Caco-2 (cell line): ENCODE data around the gene POU2F2. TPM values are rescaled to one million over a fixed set of nuclear protein-coding genes. Genes with fewer than 3 reads are reported as not detected.

ENCODE experiments used
- BruUV-seq: library from RNA; stranded (reverse); fragments of 400-500 nt; replicated peaks from 2 replicates; lab custom pipeline; 2021; lab: Mats Ljungman, UMichigan
- CTCF ChIA-PET: fragments of 300-600 bp; sonication (Branson Sonifier 250); formaldehyde crosslinking; loops from one replicate; lab custom pipeline; 2022; ENCODE audit warnings: antibody characterized with exemption; lab: Charles Lee
- POLR2A ChIA-PET: fragments of 300-600 bp; sonication (Branson Sonifier 250); formaldehyde crosslinking; loops from one replicate; lab custom pipeline; 2022; ENCODE audit warnings: antibody characterized with exemption; lab: Charles Lee
- DNase-seq, 2 experiments: peaks; one replicate each; pipeline versions ENCODE4 v3.0.0 to v3.0.0-alpha.2; 2020 to 2022
- H3K27me3 ChIP-seq: replicated peaks from 2 replicates; pipeline ENCODE4 v1.6.0; 2011; ENCODE audit warnings: low read length; ENCODE audit not compliant: control insufficient read depth, insufficient read depth
- H3K36me3 ChIP-seq: 2 replicates; pipeline ENCODE4 v1.5.1; 2011; ENCODE audit warnings: low read length; ENCODE audit not compliant: control insufficient read depth, insufficient read depth
- H3K4me1 ChIP-seq: fragments of 250-450 bp; sonication (Bioruptor Pico); 2 replicates; pipeline ENCODE4 v1.5.1; 2020; ENCODE audit warnings: mild to moderate bottlenecking
- H3K4me3 ChIP-seq: 2 replicates; pipeline ENCODE4 v1.5.1; 2011; ENCODE audit warnings: low read depth, mild to moderate bottlenecking, control low read depth, low read length
- H3K9me3 ChIP-seq: fragments of 250-450 bp; sonication (Bioruptor Pico); 2 replicates; pipeline ENCODE4 v1.5.1; 2020; ENCODE audit warnings: mild to moderate bottlenecking, moderate library complexity
- H3K27ac Mint-ChIP-seq: one replicate; pipeline ENCODE4 v1.8.0; 2022; ENCODE audit warnings: mixed read lengths; ENCODE audit not compliant: unreplicated experiment
- H3K27me3 Mint-ChIP-seq: one replicate; pipeline ENCODE4 v1.8.0; 2022; ENCODE audit warnings: mixed read lengths; ENCODE audit not compliant: insufficient read depth, unreplicated experiment
- H3K36me3 Mint-ChIP-seq: one replicate; pipeline ENCODE4 v1.8.0; 2022; ENCODE audit warnings: mild to moderate bottlenecking, mixed read lengths; ENCODE audit not compliant: insufficient read depth, unreplicated experiment
- H3K4me1 Mint-ChIP-seq: one replicate; pipeline ENCODE4 v1.8.0; 2022; ENCODE audit warnings: low read depth, mixed read lengths; ENCODE audit not compliant: unreplicated experiment
- H3K4me3 Mint-ChIP-seq: one replicate; pipeline ENCODE4 v1.8.0; 2022; ENCODE audit warnings: mild to moderate bottlenecking, moderate library complexity, mixed read lengths; ENCODE audit not compliant: unreplicated experiment
- H3K9me3 Mint-ChIP-seq: one replicate; pipeline ENCODE4 v1.8.0; 2022; ENCODE audit warnings: mixed read lengths; ENCODE audit not compliant: unreplicated experiment
- intact Hi-C: fragments of 100-400 bp; cut with micrococcal nuclease; formaldehyde crosslinking; loops from one replicate; pipeline ENCODE4 v1.10.0; 2022; ENCODE audit not compliant: unreplicated experiment
- total RNA-seq: library from RNA; stranded (reverse); gene quantifications from 2 replicates; pipeline ENCODE4 v1.2.3, GENCODE V29; 2022
- TF ChIP-seq, protein P1 (sequence below), 2 experiments: fragments of 200-600 bp in 1 of 2; IDR thresholded peaks; 1 replicate in 1 of 2; 2 replicates in 1 of 2; pipeline versions ENCODE4 v1.5.1 to v1.8.0; 2011 to 2022; ENCODE audit warnings: antibody characterized with exemption in 1 of 2, control low read depth in 1 of 2, inconsistent platforms in 1 of 2, low read depth in 1 of 2, low read length in 1 of 2, mild to moderate bottlenecking in 1 of 2, moderate library complexity in 1 of 2; ENCODE audit not compliant: insufficient read depth in 1 of 2, severe bottlenecking in 1 of 2, unreplicated experiment in 1 of 2

Gene POU2F2
- total RNA-seq, 1 experiment from 2014 or later, result 1.5 TPM

GRCh38 chr19:42068756-42069571, 63.3 kb downstream of the POU2F2 start:
- Mint-ChIP-seq H3K27me3 (peaks cover 5% of the 10 kb centered on the region), H3K27ac (no peak overlapping the region), H3K9me3 (no peaks in the 10 kb centered on the region), H3K36me3 (no peaks in the 10 kb centered on the region), H3K4me3 (no peak overlapping the region), H3K4me1 (no peaks in the 10 kb centered on the region)
- Histone ChIP-seq H3K4me3 (no peak overlapping the region), H3K27me3 (no peaks in the 10 kb centered on the region; the same call in 1 of the 2 replicates), H3K36me3 (no peaks in the 10 kb centered on the region), H3K4me1 (no peaks in the 10 kb centered on the region), H3K9me3 (no peaks in the 10 kb centered on the region)
- CTCF ChIA-PET, result no interaction called here
- DNase-seq, result no peak
- TF ChIP-seq, protein P1, sequence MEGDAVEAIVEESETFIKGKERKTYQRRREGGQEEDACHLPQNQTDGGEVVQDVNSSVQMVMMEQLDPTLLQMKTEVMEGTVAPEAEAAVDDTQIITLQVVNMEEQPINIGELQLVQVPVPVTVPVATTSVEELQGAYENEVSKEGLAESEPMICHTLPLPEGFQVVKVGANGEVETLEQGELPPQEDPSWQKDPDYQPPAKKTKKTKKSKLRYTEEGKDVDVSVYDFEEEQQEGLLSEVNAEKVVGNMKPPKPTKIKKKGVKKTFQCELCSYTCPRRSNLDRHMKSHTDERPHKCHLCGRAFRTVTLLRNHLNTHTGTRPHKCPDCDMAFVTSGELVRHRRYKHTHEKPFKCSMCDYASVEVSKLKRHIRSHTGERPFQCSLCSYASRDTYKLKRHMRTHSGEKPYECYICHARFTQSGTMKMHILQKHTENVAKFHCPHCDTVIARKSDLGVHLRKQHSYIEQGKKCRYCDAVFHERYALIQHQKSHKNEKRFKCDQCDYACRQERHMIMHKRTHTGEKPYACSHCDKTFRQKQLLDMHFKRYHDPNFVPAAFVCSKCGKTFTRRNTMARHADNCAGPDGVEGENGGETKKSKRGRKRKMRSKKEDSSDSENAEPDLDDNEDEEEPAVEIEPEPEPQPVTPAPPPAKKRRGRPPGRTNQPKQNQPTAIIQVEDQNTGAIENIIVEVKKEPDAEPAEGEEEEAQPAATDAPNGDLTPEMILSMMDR (IDR thresholded peaks at IDR 0.05; ENCODE audit: insufficient read depth in 1 of 2, low read depth in 1 of 2, low read length in 1 of 2, severe bottlenecking in 1 of 2, unreplicated experiment in 1 of 2), result no peak
- no TSS peak for BruUV-seq
- POLR2A ChIA-PET, result no interaction called here
- intact Hi-C loops, result no loop called here

- Mint-ChIP-seq H3K27ac (no peak overlapping the region), H3K4me1 (no peaks in the 10 kb centered on the region), H3K36me3 (no peaks in the 10 kb centered on the region), H3K4me3 (no peak overlapping the region), H3K27me3 (peaks cover 7% of the 10 kb centered on the region), H3K9me3 (no peaks in the 10 kb centered on the region)
- TF ChIP-seq, protein P1 (IDR thresholded peaks at IDR 0.05; ENCODE audit: insufficient read depth in 1 of 2, low read depth in 1 of 2, low read length in 1 of 2, severe bottlenecking in 1 of 2, unreplicated experiment in 1 of 2), result no peak
- intact Hi-C loops, result no loop called here
- Histone ChIP-seq H3K4me1 (no peaks in the 10 kb centered on the region), H3K36me3 (no peaks in the 10 kb centered on the region), H3K9me3 (no peaks in the 10 kb centered on the region), H3K27me3 (no peaks in the 10 kb centered on the region; the same call in 1 of the 2 replicates), H3K4me3 (no peak overlapping the region)
- CTCF ChIA-PET, result interaction anchor here (1.0 kb wide), 1 partner anchor 10 kb away, joined by 5 read pairs; no protein-coding TSS in a partner anchor
- BruUV-seq, result no TSS peak
- no peak for DNase-seq
- POLR2A ChIA-PET, result no interaction called here
Measured at GRCh38 chr19:42068361-42068755, 63.9 kb downstream of the POU2F2 start.

- H3K4me1 Mint-ChIP-seq, result no peaks in the 10 kb centered on the region
- no peaks in the 10 kb centered on the region for H3K9me3 Mint-ChIP-seq
- no peak overlapping the region for H3K27ac Mint-ChIP-seq
- BruUV-seq, result no TSS peak
- no peak for DNase-seq
- Histone ChIP-seq H3K4me1 (no peaks in the 10 kb centered on the region), H3K4me3 (no peak overlapping the region), H3K9me3 (no peaks in the 10 kb centered on the region), H3K27me3 (no peaks in the 10 kb centered on the region; the same call in 1 of the 2 replicates), H3K36me3 (no peaks in the 10 kb centered on the region)
- intact Hi-C loops, result no loop called here
- no peak overlapping the region for H3K4me3 Mint-ChIP-seq
- no peaks in the 10 kb centered on the region for H3K36me3 Mint-ChIP-seq
- H3K27me3 Mint-ChIP-seq, result peaks cover 7% of the 10 kb centered on the region
- ChIA-PET CTCF (interaction anchor here (1.0 kb wide), 1 partner anchor 9 kb away, joined by 5 read pairs; no protein-coding TSS in a partner anchor), POLR2A (no interaction called here)
- TF ChIP-seq, protein P1 (IDR thresholded peaks at IDR 0.05; ENCODE audit: insufficient read depth in 1 of 2, low read depth in 1 of 2, low read length in 1 of 2, severe bottlenecking in 1 of 2, unreplicated experiment in 1 of 2), result no peak
Measured at GRCh38 chr19:42067315-42067888, 64.8 kb downstream of the POU2F2 start.
